GM13976 (cell line): ENCODE measurements around the gene TEF.

Experiments used
- DNase-seq: peaks from one replicate; pipeline ENCODE4 v3.0.0; 2012; ENCODE audit warnings: low spot score
- in situ Hi-C: fragments of 300-500 bp; cut with MboI; formaldehyde crosslinking; loops from one replicate; pipeline ENCODE4 v1.12.0; 2022; ENCODE audit warnings: low sequenced_read_pairs, mixed read lengths, inconsistent platforms; ENCODE audit not compliant: unreplicated experiment
- TF ChIP-seq, protein P1 (sequence below): IDR thresholded peaks from 2 replicates; pipeline ENCODE4 v1.5.1; 2012; ENCODE audit warnings: borderline replicate concordance, mild to moderate bottlenecking; ENCODE audit not compliant: insufficient read depth; ENCODE audit errors: extremely low read depth, missing control alignments, control extremely low read depth

TEF gene

DNA sequence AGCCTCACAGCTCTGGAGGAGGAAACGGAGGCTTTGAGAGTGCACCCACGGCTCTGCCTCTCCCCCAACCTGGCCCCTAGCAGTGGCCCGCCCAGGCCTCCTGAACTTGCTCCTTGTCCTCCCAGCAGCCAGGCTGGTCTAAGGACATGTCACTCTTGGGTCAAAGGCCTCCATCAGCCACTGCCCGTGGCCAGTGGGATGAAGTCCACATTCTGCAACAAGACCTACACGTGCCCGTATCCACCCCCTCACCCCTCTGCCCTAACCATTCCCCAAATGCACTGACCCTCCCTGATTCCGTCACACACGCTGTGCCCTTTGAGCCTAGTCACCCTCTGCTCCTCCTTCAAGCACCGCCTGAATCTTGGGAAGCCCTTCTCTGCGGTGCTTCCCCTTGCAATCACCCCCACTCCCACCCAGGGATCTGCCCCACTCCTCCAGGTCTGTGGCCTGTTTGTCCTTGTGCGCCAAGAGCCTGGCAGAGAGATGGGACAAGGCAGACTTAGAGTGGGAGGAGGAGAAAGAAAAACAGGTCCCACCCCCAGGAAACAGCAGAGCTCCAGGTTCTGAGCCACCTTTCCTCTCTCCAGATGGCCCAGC, 37.5 kb upstream of the TEF start:
- in situ Hi-C loops = no loop called here
- no peak for DNase-seq
- TF ChIP-seq, protein P1, sequence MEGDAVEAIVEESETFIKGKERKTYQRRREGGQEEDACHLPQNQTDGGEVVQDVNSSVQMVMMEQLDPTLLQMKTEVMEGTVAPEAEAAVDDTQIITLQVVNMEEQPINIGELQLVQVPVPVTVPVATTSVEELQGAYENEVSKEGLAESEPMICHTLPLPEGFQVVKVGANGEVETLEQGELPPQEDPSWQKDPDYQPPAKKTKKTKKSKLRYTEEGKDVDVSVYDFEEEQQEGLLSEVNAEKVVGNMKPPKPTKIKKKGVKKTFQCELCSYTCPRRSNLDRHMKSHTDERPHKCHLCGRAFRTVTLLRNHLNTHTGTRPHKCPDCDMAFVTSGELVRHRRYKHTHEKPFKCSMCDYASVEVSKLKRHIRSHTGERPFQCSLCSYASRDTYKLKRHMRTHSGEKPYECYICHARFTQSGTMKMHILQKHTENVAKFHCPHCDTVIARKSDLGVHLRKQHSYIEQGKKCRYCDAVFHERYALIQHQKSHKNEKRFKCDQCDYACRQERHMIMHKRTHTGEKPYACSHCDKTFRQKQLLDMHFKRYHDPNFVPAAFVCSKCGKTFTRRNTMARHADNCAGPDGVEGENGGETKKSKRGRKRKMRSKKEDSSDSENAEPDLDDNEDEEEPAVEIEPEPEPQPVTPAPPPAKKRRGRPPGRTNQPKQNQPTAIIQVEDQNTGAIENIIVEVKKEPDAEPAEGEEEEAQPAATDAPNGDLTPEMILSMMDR = no peak

DNA sequence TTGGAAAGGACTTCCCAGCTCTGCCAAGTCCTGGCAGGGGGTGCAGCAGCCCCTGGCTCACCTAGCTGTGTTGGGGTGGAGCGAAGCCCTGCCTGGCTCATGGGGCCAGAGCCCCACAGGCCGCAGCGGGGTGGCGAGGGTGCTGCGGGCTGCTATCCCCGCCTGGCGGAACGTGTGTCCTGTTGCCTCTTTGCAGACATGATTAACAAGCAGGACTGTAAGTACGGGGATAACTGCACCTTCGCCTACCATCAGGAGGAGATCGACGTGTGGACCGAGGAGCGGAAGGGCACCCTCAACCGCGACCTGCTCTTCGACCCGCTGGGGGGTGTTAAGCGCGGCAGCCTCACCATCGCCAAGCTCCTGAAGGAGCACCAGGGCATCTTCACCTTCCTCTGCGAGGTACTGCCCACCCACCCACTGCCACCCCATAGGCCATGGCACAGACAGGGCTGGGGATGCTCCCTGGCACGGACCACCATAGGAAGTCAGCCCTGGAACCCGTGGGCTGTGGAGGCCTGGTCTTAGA, 35.9 kb upstream of the TEF start:
- in situ Hi-C loops = no loop called here
- no peak for DNase-seq
- TF ChIP-seq, protein P1 = no peak

DNA sequence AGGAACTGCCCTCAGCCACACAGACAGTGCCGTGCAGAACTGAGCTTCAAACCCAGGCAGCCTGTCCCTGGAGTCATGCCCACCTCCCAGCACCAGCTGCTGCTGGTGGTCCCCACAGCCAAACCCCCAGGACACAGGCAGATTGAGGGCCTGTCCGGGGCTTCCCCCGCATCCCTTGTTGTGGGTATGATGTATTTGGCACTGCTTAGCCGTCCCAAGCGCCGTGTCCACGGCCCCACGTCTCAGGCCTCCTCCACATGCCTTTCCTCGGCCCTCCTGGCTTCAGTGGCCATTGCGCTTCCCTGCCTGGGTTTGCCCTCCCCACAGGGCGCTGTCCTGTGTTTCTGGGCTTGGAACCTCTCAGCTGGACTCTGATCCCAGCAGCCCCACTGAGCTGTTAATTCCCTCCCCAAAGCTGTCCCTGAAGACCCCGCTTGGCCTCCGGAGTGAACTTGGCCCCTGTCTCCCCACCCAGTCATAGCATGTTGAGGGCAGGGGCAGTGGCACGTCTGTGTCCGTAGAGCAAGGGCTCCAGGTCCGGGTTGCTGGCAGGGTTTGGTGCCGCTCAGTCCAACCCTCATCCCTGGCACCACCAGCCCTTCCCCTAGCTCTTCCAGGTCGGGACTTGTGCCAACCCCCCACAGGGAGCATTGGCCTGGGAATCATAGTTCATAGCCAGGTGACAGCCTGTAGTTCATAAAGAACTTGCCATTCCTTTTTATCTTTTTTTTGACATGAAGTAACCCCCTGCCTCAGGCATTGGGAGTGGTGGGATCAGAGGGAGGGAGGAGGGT, 34.5 kb upstream of the TEF start:
- TF ChIP-seq, protein P1 = no peak
- in situ Hi-C loops = no loop called here
- no peak for DNase-seq

DNA sequence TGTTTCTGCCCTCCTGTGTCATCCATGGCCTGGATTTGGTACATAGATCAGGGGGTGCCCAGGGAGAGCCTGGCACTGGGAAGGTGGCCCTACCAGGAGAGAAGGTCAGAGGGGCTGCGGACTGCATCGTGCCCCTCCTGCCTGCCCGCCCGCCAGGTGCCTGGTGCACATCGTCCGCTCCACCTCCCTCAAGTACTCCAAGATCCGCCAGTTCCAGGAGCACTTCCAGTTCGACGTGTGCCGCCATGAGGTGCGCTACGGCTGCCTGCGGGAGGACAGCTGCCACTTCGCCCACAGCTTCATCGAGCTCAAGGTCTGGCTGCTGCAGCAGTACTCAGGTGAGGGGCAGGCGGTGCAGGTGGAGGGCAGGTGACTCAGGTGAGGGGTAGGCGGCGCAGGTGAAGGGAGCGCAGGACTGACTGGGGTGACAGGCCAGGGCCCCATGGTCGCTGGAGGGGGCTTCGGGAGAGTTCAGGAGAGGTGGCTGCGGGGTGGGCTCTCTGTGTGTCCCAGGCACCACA, 32.7 kb upstream of the TEF start:
- DNase-seq = no peak
- in situ Hi-C loops = no loop called here
- TF ChIP-seq, protein P1 = no peak

DNA sequence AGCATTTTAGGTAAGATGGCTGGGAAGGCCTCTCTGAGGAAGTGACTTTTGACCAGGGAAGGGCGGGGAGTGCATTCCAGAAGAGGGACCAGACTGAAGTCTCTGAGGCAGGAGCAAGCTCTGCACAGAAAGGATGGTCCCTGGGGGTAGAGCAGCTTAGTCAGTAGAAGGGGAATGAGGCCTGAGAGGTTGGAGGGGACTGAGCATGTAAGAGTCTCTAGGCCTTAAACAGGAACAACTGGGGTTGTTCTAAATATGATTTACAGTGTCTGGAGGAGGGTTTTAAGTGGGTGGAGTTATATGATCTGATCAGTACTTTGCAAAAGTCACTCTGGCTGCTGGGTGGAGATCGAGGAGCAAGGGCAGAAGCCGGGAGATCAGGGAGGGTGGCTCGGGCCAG, 31.7 kb upstream of the TEF start:
- DNase-seq = no peak
- TF ChIP-seq, protein P1 = no peak
- in situ Hi-C loops = no loop called here

DNA sequence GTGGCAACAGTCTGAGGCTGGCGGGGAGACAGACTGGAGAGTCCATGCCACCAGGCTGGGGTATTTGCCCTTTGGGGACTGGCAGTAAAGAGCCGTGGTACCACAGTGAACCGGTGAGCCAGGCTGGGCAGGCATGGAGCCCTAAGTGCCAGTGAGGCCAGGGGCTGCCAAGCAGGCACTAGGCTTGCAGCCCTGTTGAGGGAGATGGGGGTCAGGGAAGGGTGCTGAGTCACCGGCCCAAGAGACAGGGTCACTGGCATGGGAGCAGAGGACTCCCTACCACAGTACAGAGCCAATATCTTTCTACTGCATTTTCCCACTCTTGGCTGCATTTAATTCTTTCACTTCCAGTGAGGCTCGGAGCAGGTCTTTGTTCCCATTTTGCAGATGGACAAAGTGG, 30.7 kb upstream of the TEF start:
- DNase-seq = no peak
- TF ChIP-seq, protein P1 = no peak
- in situ Hi-C loops = no loop called here
